AG10803 (cell line): Measurements from ENCODE around the gene CDHR5.
"Not testable (repeated sequence)": the region's sequence is repeated elsewhere in the genome, so short reads cannot be mapped to it uniquely, and the experiment has no call there.

ENCODE experiments used
- DNase-seq: peaks from one replicate; pipeline ENCODE4 v3.0.0; 2010; ENCODE audit warnings: low read depth
- H3K4me3 ChIP-seq: 2 replicates; pipeline ENCODE4 v1.5.1; 2011; ENCODE audit warnings: mild to moderate bottlenecking, low read length, control low read depth
- TF ChIP-seq, protein P1 (sequence below): conservative IDR thresholded peaks from 2 replicates; pipeline ENCODE4 v1.5.1; 2011; ENCODE audit warnings: mild to moderate bottlenecking, low read length, control low read depth, inconsistent platforms

Gene CDHR5

DNA sequence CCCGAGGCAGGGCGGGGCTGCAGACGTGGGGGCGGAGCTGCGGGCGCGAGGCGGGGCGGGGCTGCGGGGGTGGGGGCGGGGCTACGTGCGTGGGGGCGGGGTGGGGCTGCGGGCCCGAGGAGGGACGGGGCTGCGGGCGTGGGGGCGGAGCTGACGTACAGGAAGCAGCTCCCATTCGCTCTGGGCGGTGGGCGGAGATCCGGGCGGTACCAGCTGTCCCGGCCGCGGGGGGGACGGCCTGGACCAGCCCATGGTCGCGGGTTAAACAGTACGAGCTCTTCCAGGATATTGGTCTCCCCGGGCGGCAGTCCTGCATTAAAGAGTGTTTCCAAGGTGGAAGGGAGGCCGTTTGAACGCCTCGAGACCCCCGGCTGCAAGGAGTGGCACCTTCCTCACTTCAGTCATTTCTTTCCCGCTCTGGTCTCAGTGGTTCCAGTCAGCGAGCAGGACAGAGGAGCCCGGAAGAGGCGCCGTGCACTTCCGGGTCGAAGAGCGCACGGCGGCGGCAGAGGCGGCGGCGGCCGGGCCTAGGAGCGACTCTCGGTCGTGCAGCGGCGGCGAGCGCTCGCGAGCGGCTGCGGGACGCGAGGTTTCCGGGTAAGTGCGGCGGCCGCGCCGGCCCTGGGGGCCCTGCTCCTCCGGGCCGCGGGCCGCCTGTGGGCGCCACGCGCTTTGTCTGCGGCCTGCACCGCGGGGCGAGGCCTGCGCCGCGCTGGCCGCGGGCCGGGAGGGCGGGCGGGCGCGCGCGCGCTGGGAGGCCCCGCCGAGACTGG lies 48.6 kb downstream of the CDHR5 start, which contains the start of gene PHRF1:
Gene PHRF1, plus strand, starts transcription at position 475 of the 773 bp plus-strand sequence. CDS start 5,043 bp downstream, outside the sequence.
- TF ChIP-seq, protein P1, sequence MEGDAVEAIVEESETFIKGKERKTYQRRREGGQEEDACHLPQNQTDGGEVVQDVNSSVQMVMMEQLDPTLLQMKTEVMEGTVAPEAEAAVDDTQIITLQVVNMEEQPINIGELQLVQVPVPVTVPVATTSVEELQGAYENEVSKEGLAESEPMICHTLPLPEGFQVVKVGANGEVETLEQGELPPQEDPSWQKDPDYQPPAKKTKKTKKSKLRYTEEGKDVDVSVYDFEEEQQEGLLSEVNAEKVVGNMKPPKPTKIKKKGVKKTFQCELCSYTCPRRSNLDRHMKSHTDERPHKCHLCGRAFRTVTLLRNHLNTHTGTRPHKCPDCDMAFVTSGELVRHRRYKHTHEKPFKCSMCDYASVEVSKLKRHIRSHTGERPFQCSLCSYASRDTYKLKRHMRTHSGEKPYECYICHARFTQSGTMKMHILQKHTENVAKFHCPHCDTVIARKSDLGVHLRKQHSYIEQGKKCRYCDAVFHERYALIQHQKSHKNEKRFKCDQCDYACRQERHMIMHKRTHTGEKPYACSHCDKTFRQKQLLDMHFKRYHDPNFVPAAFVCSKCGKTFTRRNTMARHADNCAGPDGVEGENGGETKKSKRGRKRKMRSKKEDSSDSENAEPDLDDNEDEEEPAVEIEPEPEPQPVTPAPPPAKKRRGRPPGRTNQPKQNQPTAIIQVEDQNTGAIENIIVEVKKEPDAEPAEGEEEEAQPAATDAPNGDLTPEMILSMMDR, result no peak
- peak; percentile 94 for DNase-seq
- H3K4me3 ChIP-seq, result peak within 1 kb of the TSS; percentile 93

DNA sequence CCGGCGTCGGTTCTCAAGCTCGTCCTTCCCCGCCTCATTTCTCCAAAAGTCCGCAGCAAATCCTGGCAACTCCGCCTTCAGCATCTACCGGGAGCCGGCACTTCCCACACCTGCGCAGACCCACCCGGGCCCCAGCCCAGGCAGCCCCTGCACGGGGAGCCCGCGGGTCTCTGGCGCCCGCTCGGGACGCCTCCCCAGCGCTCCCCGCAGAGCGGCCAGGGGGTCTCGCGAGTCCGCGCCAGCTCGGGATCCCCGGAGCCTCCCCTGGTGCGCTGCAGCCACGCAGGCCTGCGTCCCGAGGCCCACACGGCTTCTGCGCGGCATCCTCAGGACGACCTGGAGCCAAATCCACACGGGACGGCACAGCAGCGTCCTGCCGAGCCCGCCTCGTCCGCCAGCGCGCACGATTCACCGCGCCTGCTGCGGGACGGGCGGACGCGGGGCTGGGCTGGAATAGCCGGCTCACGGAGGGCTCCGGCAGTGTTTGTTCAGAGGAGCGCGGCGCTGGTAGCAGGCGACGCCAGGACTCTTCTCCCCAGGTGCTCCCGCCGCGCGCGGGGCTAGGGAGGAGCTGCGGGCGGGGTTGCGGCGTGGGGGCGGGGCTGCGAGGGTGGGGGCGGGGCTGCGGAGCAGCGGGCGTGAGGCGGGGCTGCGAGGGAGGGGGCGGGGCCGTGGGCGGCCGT lies 49.3 kb downstream of the CDHR5 start:
- DNase-seq, result peak; percentile 37
- H3K4me3 ChIP-seq, result peak overlapping the region; percentile 67
- TF ChIP-seq, protein P1, result no peak

DNA sequence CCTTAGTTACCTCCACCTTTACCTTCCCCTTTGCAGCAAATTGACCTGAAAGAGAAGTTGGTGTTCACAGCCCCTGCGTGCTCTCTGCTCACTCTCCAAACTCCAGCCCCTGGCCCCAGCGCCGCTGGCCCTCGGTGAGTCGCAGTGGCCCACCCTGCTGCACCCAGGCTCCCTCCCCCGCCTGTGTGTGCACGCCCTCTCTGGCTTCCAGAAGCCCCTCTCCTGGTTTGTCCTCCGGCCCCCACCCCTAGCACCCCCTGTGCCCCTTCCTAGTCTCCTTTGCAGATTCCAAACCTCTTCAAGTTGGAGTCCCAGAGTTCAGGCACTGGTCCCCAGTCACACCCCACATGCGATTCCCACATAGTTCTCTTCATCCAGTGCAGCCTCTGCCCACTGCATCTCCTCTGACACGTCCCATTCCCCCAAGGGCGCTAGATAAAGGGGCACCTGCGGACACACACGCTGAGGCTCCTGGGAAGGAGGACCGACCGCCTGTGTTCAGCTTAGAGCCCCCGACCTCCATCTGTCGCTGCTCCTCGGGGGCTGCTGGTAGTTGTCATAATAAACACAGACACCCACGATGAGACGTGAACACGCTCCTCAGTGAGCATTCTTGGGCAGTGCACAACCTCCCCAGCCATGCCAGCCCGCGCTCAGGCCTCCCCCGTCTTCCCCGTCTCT lies 50.0 kb downstream of the CDHR5 start:
- DNase-seq, result no peak
- TF ChIP-seq, protein P1, result no peak
- H3K4me3 ChIP-seq, result peak overlapping the region; percentile 67

DNA sequence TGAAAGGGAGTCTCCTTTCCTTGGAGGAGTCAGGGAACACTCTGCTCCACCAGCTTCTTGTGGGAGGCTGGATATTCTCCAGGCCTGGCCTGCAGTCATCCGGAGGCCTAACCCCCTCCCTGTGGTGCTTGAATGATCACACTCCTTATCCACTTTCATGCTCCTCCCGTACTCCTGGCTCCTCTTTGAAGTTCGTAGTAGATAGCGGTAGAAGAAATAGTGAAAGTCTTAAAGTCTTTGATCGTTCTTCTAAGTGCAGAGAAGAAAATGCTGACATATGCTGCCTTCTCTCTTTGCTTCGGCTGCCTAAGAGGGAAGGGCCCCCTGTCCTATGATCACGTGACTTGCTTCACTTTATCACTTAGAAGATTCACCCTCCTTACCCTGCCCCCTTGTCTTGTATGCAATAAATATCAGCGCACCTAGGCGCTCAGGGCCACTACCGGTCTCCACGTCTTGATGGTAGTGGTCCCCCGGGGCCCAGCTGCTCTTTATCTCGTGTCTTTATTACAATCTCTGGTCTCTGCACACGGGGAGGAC lies 50.7 kb downstream of the CDHR5 start:
- peak; percentile 26 for DNase-seq
- not testable (repeated sequence) for H3K4me3 ChIP-seq

DNA sequence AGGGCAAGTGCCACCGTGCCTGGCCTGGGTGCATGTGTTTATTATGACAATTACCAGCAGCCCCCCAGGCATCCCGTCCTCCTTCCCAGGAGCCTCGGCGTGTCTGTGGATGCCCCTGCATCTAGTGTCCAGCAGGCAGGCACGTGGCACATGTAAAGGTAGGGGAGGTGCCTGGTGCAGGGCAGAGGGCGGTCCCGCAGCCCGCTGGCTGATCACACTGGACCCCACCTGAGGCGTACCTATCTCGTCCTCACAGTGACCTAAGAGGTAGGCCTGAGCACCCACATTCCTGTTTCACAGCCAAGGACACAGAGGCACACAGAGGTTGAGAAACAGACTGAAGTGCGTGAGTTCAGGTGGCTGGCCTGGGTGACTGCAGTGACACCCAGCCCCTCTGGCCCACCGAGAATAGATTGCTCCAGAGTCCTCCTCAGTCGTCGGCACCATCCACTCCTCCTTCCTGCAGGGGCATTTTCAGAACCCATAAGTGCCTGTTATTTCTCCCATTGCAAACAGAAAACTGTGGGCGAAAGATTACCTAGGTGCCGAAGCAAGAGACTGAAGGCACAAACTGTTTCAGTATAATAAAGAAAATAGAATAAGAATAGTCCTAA lies 51.5 kb downstream of the CDHR5 start:
- TF ChIP-seq, protein P1, result no peak
- H3K4me3 ChIP-seq, result no peak overlapping the region
- no peak for DNase-seq

DNA sequence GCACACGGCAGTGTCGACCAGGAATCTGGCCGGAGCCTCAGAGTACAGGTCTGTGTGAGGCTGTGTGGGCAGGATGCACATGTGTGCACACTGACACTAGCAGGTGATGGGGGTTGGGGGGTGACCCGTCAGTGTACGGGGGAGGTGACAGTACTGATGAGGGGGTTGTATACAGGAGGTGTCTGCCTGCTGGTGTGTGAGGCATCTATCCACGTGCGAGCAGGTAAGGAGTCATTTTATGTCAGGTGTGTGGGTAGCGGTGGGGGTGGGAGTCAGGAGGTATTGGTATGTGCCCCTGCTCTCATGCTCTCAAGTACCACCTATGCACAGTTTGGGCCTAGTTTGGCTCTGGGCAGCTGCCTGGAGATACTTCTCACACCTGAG lies 53.0 kb downstream of the CDHR5 start:
- no peak for DNase-seq
- TF ChIP-seq, protein P1, result no peak
- H3K4me3 ChIP-seq, result no peak overlapping the region

DNA sequence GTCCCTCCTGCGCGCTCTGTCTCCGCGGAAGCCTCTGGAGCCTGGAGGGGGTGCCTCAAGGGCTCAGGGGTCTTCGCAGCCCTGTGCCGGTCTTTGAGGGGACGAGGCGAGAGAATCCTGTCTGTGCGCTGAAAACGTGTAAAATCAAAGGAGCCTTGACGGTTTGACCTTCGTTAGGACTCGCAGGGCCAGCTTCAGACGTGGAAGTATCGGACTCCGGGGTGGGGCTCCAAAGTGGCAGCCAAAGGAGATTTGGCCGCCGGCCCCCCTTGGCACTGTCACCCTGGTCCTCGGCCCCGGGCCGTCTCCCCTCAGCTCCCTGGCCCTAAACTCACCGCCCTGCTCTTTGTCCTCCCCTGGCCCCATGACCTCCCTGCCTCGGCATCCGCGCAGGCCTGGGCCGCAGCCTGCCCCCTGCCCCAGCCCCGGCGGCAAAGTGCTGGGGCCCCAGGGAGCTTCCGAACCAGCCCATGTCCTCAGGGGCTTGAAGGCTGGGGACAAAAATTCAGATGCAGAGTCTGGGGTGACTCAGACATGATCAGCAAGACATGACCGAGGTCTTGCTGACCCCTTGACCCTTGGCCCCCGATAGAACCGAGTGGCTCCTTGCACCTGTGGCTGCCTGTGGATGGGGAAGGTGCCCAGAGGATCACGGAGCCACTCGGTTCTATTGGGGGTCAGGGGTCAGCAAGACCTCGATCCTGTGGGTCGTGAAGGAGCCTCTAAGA lies 55.4 kb downstream of the CDHR5 start:
- TF ChIP-seq, protein P1, result no peak
- H3K4me3 ChIP-seq, result peak overlapping the region; percentile 72
- DNase-seq, result peak; percentile 21
